Stimulated activated CD4-positive, alpha-beta T cell treated with anti-CD3 and anti-CD28 coated beads, Interleukin-4, amount 100 ng/mL, for 24 hours (primary cell): Measurements from ENCODE around the gene CEP19.

Source experiments
- DNase-seq: peaks from one replicate; pipeline ENCODE4 v3.0.0-alpha.2; 2020

The CEP19 gene

DNA sequence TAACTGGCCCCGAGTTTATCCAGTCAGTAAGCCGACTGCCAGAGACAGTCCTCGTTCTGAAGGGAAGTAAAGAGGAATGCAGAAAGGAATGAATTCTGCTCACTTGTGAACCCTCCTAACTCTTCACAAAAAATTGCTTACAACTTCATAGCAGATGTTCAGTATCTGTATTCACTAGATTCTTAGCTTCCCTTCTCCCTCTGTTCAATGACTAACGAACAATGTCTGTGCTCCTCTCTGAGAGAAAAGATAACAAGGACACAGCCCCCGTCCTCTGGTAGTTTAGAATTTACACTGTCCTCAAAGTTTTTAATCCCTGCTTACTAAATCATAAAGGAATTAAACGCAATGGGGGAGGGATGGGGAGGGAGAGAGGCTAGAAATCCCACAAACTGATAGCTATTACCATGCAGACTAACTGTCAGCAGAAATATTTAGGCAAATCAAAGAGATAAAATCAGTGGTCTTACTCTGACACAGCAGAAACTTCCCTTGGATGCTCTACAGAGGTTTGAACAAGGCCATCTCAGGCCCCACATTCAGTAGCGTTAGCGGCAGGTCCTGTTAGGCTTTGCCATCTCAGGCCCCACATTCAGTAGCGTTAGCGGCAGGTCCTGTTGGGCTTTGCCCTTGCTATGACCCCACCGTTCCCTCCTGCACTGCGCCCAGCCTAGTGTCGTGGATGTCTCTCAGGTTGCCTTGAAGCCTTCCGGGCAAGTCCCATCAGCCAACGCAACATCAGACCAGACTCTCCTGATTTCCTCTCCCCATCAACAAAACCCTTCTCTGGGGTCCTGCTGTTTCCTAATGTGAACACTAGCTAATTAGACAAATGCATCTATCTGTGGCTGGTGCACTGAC lies 49.1 kb downstream of the CEP19 start:
- DNase-seq = no peak

DNA sequence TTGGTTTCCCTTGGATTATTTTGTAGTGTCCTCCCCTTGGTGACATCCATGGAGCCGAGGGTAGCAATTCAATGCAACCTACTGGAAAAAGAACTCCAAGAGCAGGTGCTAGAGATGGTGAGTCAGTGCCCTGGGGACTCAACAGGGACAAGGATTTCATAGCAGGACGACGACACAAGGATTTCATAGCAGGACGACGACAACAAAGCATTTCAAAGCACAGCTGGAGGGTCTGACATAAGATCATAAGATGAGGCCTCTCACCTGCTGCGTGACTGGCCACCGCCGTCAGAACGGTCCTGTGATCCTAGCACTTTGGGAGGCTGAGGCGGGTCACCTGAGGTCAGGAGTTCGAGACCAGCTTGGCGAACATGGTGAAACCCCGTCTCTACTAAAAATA lies 50.0 kb downstream of the CEP19 start:
- DNase-seq = no peak

DNA sequence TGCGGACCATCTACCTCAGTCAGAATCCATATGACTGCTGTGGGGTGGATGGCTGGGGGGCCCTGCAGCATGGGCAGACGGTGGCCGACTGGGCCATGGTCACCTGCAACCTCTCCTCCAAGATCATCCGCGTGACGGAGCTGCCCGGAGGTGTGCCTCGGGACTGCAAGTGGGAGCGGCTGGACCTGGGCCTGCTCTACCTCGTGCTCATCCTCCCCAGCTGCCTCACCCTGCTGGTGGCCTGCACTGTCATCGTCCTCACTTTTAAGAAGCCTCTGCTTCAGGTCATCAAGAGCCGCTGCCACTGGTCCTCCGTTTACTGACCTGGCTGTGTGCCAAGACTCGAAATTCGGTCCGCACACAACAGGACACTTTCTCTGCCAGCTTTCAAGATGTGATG lies 50.6 kb downstream of the CEP19 start:
- no peak for DNase-seq

DNA sequence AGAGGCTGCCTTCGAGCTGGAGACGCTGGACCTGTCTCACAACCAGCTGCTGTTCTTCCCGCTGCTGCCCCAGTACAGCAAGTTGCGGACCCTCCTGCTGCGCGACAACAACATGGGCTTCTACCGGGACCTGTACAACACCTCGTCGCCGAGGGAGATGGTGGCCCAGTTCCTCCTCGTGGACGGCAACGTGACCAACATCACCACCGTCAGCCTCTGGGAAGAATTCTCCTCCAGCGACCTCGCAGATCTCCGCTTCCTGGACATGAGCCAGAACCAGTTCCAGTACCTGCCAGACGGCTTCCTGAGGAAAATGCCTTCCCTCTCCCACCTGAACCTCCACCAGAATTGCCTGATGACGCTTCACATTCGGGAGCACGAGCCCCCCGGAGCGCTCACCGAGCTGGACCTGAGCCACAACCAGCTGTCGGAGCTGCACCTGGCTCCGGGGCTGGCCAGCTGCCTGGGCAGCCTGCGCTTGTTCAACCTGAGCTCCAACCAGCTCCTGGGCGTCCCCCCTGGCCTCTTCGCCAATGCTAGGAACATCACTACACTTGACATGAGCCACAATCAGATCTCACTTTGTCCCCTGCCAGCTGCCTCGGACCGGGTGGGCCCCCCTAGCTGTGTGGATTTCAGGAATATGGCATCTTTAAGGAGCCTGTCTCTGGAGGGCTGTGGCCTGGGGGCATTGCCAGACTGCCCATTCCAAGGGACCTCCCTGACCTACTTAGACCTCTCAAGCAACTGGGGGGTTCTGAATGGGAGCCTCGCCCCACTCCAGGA lies 51.5 kb downstream of the CEP19 start:
- DNase-seq = no peak

DNA sequence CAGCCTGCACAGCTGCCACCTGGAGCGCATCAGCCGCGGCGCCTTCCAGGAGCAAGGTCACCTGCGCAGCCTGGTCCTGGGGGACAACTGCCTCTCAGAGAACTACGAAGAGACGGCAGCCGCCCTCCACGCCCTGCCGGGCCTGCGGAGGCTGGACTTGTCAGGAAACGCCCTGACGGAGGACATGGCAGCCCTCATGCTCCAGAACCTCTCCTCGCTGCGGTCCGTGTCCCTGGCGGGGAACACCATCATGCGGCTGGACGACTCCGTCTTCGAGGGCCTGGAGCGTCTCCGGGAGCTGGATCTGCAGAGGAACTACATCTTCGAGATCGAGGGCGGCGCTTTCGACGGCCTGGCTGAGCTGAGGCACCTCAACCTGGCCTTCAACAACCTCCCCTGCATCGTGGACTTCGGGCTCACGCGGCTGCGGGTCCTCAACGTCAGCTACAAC lies 52.1 kb downstream of the CEP19 start:
- no peak for DNase-seq
